Neuronal stem cell (in vitro differentiated cells): ENCODE data around the gene SLC12A3.

Source experiments
- DNase-seq: peaks from one replicate; pipeline ENCODE4 v3.0.0-alpha.2; 2013; ENCODE audit warnings: low spot score
- H2AFZ ChIP-seq: one replicate; pipeline ENCODE4 v1.6.1; 2013; ENCODE audit warnings: mild to moderate bottlenecking, low read length, inconsistent platforms
- H2AK5ac ChIP-seq: 2 replicates; pipeline ENCODE4 v1.6.1; 2013; ENCODE audit warnings: low read depth, mild to moderate bottlenecking, inconsistent platforms, low read length, moderate library complexity, mixed read lengths
- H2BK120ac ChIP-seq: 2 replicates; pipeline ENCODE4 v1.6.1; 2013; ENCODE audit warnings: low read depth, mild to moderate bottlenecking, inconsistent platforms, low read length, moderate library complexity, mixed read lengths
- H2BK12ac ChIP-seq: one replicate; pipeline ENCODE4 v1.6.1; 2013; ENCODE audit warnings: low read length, inconsistent platforms
- H2BK15ac ChIP-seq: 2 replicates; pipeline ENCODE4 v1.6.1; 2013; ENCODE audit warnings: mild to moderate bottlenecking, low read length, inconsistent platforms, mixed read lengths
- H2BK5ac ChIP-seq: one replicate; pipeline ENCODE4 v1.6.1; 2013; ENCODE audit warnings: inconsistent platforms, mild to moderate bottlenecking, low read length, moderate library complexity
- H3K14ac ChIP-seq: one replicate; pipeline ENCODE4 v1.6.1; 2013; ENCODE audit warnings: low read length, inconsistent platforms
- H3K18ac ChIP-seq: 2 replicates; pipeline ENCODE4 v1.6.1; 2013; ENCODE audit warnings: low read length, inconsistent platforms
- H3K23ac ChIP-seq: 2 replicates; pipeline ENCODE4 v1.6.1; 2013; ENCODE audit warnings: low read depth, mild to moderate bottlenecking, mixed read lengths, low read length, inconsistent platforms; ENCODE audit not compliant: poor library complexity
- H3K27ac ChIP-seq: replicated peaks from 3 replicates; pipeline ENCODE4 v1.5.1; 2013; ENCODE audit warnings: low read length, inconsistent platforms
- H3K27me3 ChIP-seq, 3 experiments: 2 replicates each; pipeline ENCODE4 v1.6.1; 2013; ENCODE audit warnings: low read length in 3 of 3, mild to moderate bottlenecking in 2 of 3, inconsistent platforms in 1 of 3, low read depth in 1 of 3, mixed read lengths in 1 of 3, moderate library complexity in 1 of 3; ENCODE audit not compliant: control insufficient read depth in 3 of 3, insufficient read depth in 3 of 3
- H3K36me3 ChIP-seq, 2 donors: replicated peaks in 1 of 2; 2 replicates each; pipeline ENCODE4 v1.6.1; 2013; ENCODE audit warnings: low read length in 2 of 2; ENCODE audit not compliant: control insufficient read depth in 2 of 2, insufficient read depth in 2 of 2
- H3K4ac ChIP-seq: 2 replicates; pipeline ENCODE4 v1.6.1; 2013; ENCODE audit warnings: inconsistent platforms, mild to moderate bottlenecking, low read length, moderate library complexity
- H3K4me1 ChIP-seq, 2 donors: 1 replicate in 1 of 2; 2 replicates in 1 of 2; pipeline ENCODE4 v1.6.1; 2013; ENCODE audit warnings: low read length in 2 of 2, low read depth in 1 of 2; ENCODE audit not compliant: control insufficient read depth in 2 of 2, insufficient read depth in 1 of 2
- H3K4me2 ChIP-seq: one replicate; pipeline ENCODE4 v1.6.1; 2013; ENCODE audit warnings: mild to moderate bottlenecking, low read length, inconsistent platforms; ENCODE audit not compliant: insufficient read depth, poor library complexity, severe bottlenecking
- H3K4me3 ChIP-seq, 2 donors: 2 replicates each; pipeline ENCODE4 v1.5.1; 2013; ENCODE audit warnings: low read length in 2 of 2, mild to moderate bottlenecking in 2 of 2, inconsistent platforms in 1 of 2, moderate library complexity in 1 of 2
- H3K79me1 ChIP-seq: one replicate; pipeline ENCODE4 v1.6.1; 2013; ENCODE audit warnings: low read depth, mild to moderate bottlenecking, inconsistent platforms, low read length, moderate library complexity
- H3K9ac ChIP-seq: one replicate; pipeline ENCODE4 v1.6.1; 2013; ENCODE audit warnings: mild to moderate bottlenecking, low read depth, low read length, inconsistent platforms; ENCODE audit not compliant: poor library complexity
- H3K9me3 ChIP-seq, 2 donors: replicated peaks in 1 of 2; 2 replicates each; pipeline versions ENCODE3 to v1.6.1; 2013; ENCODE audit warnings: low read length in 2 of 2, mild to moderate bottlenecking in 2 of 2, inconsistent platforms in 1 of 2, low read depth in 1 of 2, mixed read lengths in 1 of 2, moderate library complexity in 1 of 2; ENCODE audit not compliant: control insufficient read depth in 2 of 2, insufficient read depth in 1 of 2
- H4K8ac ChIP-seq: one replicate; pipeline ENCODE4 v1.6.1; 2013; ENCODE audit warnings: low read depth, mild to moderate bottlenecking, inconsistent platforms, low read length, moderate library complexity
- H4K91ac ChIP-seq: one replicate; pipeline ENCODE4 v1.6.1; 2013; ENCODE audit warnings: low read length, low read depth, mild to moderate bottlenecking, inconsistent platforms; ENCODE audit not compliant: poor library complexity
- WGBS, 2 donors: extraction: QIAGEN DNeasy Blood & Tissue Kit; methylation state at CpG; one replicate each; pipeline ENCODE4 v1.1.7; 2013; ENCODE audit warnings: missing lambda C conversion rate in 2 of 2, mixed read lengths in 1 of 2; ENCODE audit not compliant: insufficient read length in 2 of 2, insufficient replicate concordance in 1 of 2; ENCODE audit errors: extremely low coverage in 2 of 2; 5-methylcytosine and 5-hydroxymethylcytosine counted together

The SLC12A3 gene

GRCh38 chr16:56911771-56912571, 47.0 kb downstream of the SLC12A3 start:
- Histone ChIP-seq H3K4me2 (no peak overlapping the region), H2BK12ac (no peak overlapping the region), H2BK120ac (no peak overlapping the region), H3K4ac (no peak overlapping the region), H3K27ac (no peak overlapping the region), H3K9ac (no peak overlapping the region), H3K36me3 (no peaks in the 10 kb centered on the region), H2AK5ac (no peak overlapping the region), H3K79me1 (no peaks in the 10 kb centered on the region), H3K27me3 (peaks cover 0 to 10% (median 0%) of the 10 kb centered on the region in 3 experiments), H3K9me3 (no peaks in the 10 kb centered on the region), H3K4me1 (peaks cover 12 to 19% of the 10 kb centered on the region in 2 donors), H4K91ac (no peak overlapping the region), H4K8ac (no peak overlapping the region), H2AFZ (peak overlapping the region; percentile 56), H3K14ac (no peak overlapping the region), H2BK15ac (no peak overlapping the region), H3K23ac (no peak overlapping the region), H3K4me3 (no peak overlapping the region), H3K18ac (peak overlapping the region; percentile 46), H2BK5ac (no peak overlapping the region)
- DNase-seq, result no peak
- no CpG with 5 or more reads among the region's 22 CpGs for WGBS, 2 donors

- DNase-seq, result no peak
- Histone ChIP-seq H3K4me1 (peaks cover 12 to 19% of the 10 kb centered on the region in 2 donors), H2BK15ac (peak overlapping the region; percentile 1), H3K27ac (no peak overlapping the region), H3K27me3 (peaks cover 0 to 17% (median 0%) of the 10 kb centered on the region in 3 experiments), H2AFZ (peak overlapping the region; percentile 56), H2AK5ac (no peak overlapping the region), H3K23ac (no peak overlapping the region), H4K91ac (peak overlapping the region; percentile 19), H3K9me3 (no peaks in the 10 kb centered on the region), H3K4ac (no peak overlapping the region), H3K4me3 (no peak overlapping the region), H2BK5ac (no peak overlapping the region), H3K79me1 (no peaks in the 10 kb centered on the region), H3K18ac (no peak overlapping the region), H2BK120ac (no peak overlapping the region), H2BK12ac (no peak overlapping the region), H3K9ac (no peak overlapping the region), H3K4me2 (no peak overlapping the region), H3K14ac (no peak overlapping the region), H4K8ac (no peak overlapping the region), H3K36me3 (no peaks in the 10 kb centered on the region)
- WGBS, 2 donors, result no CpG with 5 or more reads among the region's 18 CpGs
Observed at GRCh38 chr16:56912746-56913708, 48.0 kb downstream of the SLC12A3 start.

GRCh38 chr16:56914896-56915295, 49.9 kb downstream of the SLC12A3 start:
- no peak overlapping the region for H3K23ac ChIP-seq
- no peak overlapping the region for H4K91ac ChIP-seq
- no peaks in the 10 kb centered on the region for H3K9me3 ChIP-seq
- H2BK12ac ChIP-seq, result no peak overlapping the region
- WGBS, 2 donors, result no CpG with 5 or more reads among the region's 7 CpGs
- H3K4me1 ChIP-seq, result peaks cover 12 to 19% of the 10 kb centered on the region in 2 donors
- H2BK15ac ChIP-seq, result no peak overlapping the region
- H2AFZ ChIP-seq, result no peak overlapping the region
- no peak overlapping the region for H3K4ac ChIP-seq
- H3K79me1 ChIP-seq, result no peaks in the 10 kb centered on the region
- H3K27ac ChIP-seq, result no peak overlapping the region
- H2BK5ac ChIP-seq, result no peak overlapping the region
- H2AK5ac ChIP-seq, result no peak overlapping the region
- H3K27me3 ChIP-seq, result peaks cover 0 to 24% (median 0%) of the 10 kb centered on the region in 3 experiments
- H3K4me3 ChIP-seq, result no peak overlapping the region
- no peak overlapping the region for H3K9ac ChIP-seq
- no peak for DNase-seq
- H3K36me3 ChIP-seq, result no peaks in the 10 kb centered on the region
- no peak overlapping the region for H2BK120ac ChIP-seq
- no peak overlapping the region for H3K18ac ChIP-seq
- H4K8ac ChIP-seq, result no peak overlapping the region
- no peak overlapping the region for H3K4me2 ChIP-seq
- H3K14ac ChIP-seq, result no peak overlapping the region
